Activated CD8-positive, alpha-beta T cell treated with anti-CD3 and anti-CD28 coated beads for 36 hours (primary cell): ENCODE data around the gene COL24A1. TPM values are rescaled to one million over a fixed set of nuclear protein-coding genes. Genes with fewer than 3 reads are reported as not detected.
"Not testable (repeated sequence)": the region's sequence is repeated elsewhere in the genome, so short reads cannot be mapped to it uniquely, and the experiment has no call there.

Experiments
- ATAC-seq: fragments of 200-7000 bp; cut with Tn5 transposase; one replicate; pipeline ENCODE4 v1.10.0; 2021; ENCODE audit warnings: mild to moderate bottlenecking, moderate library complexity
- CTCF ChIA-PET: fragments of 350-600 bp; sonication (Branson Sonifier 250); formaldehyde crosslinking; loops from one replicate; lab custom pipeline; 2021; ENCODE audit warnings: antibody characterized with exemption; lab: Charles Lee
- POLR2A ChIA-PET: fragments of 350-600 bp; sonication (Branson Sonifier 250); formaldehyde crosslinking; loops from one replicate; lab custom pipeline; 2021; ENCODE audit warnings: antibody characterized with exemption; lab: Charles Lee
- DNase-seq: peaks from one replicate; pipeline ENCODE4 v3.0.0-alpha.2; 2020
- H3K27ac Mint-ChIP-seq: one replicate; pipeline ENCODE4 v1.8.0; 2021; ENCODE audit warnings: mild to moderate bottlenecking, mixed read lengths
- H3K27me3 Mint-ChIP-seq: one replicate; pipeline ENCODE4 v1.8.0; 2021; ENCODE audit warnings: mixed read lengths
- H3K36me3 Mint-ChIP-seq: one replicate; pipeline ENCODE4 v1.8.0; 2021; ENCODE audit warnings: low read depth, mixed read lengths
- H3K4me1 Mint-ChIP-seq: one replicate; pipeline ENCODE4 v1.8.0; 2021; ENCODE audit warnings: low read depth, mixed read lengths
- H3K4me3 Mint-ChIP-seq: one replicate; pipeline ENCODE4 v1.8.0; 2021; ENCODE audit warnings: mild to moderate bottlenecking, moderate library complexity, mixed read lengths
- H3K9me3 Mint-ChIP-seq: one replicate; pipeline ENCODE4 v1.8.0; 2021; ENCODE audit warnings: mixed read lengths
- CTCF ChIP-seq: fragments of 200-600 bp; IDR thresholded peaks from one replicate; pipeline ENCODE4 v1.8.0; 2022; ENCODE audit warnings: antibody characterized with exemption, mild to moderate bottlenecking
- intact Hi-C: fragments of 100-400 bp; cut with micrococcal nuclease; formaldehyde crosslinking; loops from one replicate; pipeline ENCODE4 v1.10.0; 2022
- total RNA-seq, 2 experiments: library from RNA; stranded (reverse); gene quantifications; one replicate each; pipeline ENCODE4 v1.2.3, GENCODE V29; 2021

COL24A1 gene
- total RNA-seq, 2 experiments from 2014 or later = not detected

GRCh38 chr1:86089765-86090164 is 66.8 kb downstream of the COL24A1 start:
- ChIA-PET POLR2A (no interaction called here), CTCF (no interaction called here)
- Mint-ChIP-seq H3K27ac (no peak overlapping the region), H3K4me3 (no peak overlapping the region), H3K27me3 (no peaks in the 10 kb centered on the region), H3K4me1 (peaks cover 2% of the 10 kb centered on the region), H3K36me3 (no peaks in the 10 kb centered on the region), H3K9me3 (peaks cover 3% of the 10 kb centered on the region)
- no peak for TF ChIP-seq CTCF
- DNase-seq = no peak
- ATAC-seq = no peak
- intact Hi-C loops = no loop called here

- DNase-seq (no peak), ATAC-seq (no peak)
- no peaks in the 10 kb centered on the region for H3K36me3 Mint-ChIP-seq
- intact Hi-C loops = no loop called here
- no peak for TF ChIP-seq CTCF
- no peaks in the 10 kb centered on the region for H3K9me3 Mint-ChIP-seq
- no peak overlapping the region for H3K27ac Mint-ChIP-seq
- H3K27me3 Mint-ChIP-seq = no peaks in the 10 kb centered on the region
- no peak overlapping the region for H3K4me3 Mint-ChIP-seq
- ChIA-PET POLR2A (no interaction called here), CTCF (no interaction called here)
- peaks cover 2% of the 10 kb centered on the region for H3K4me1 Mint-ChIP-seq
Observed at GRCh38 chr1:86085741-86086409, 70.7 kb downstream of the COL24A1 start.

GRCh38 chr1:86084998-86085397 is 71.6 kb downstream of the COL24A1 start:
- POLR2A ChIA-PET = no interaction called here
- H3K27me3 Mint-ChIP-seq = no peaks in the 10 kb centered on the region
- intact Hi-C loops = no loop called here
- no peak overlapping the region for H3K27ac Mint-ChIP-seq
- TF ChIP-seq CTCF = no peak
- DNase-seq (no peak), ATAC-seq (no peak)
- H3K36me3 Mint-ChIP-seq = no peaks in the 10 kb centered on the region
- no peaks in the 10 kb centered on the region for H3K9me3 Mint-ChIP-seq
- CTCF ChIA-PET = no interaction called here
- peaks cover 2% of the 10 kb centered on the region for H3K4me1 Mint-ChIP-seq
- H3K4me3 Mint-ChIP-seq = no peak overlapping the region

GRCh38 chr1:86082183-86082582 is 74.4 kb downstream of the COL24A1 start:
- peak; percentile 24 for ATAC-seq
- CTCF ChIA-PET = no interaction called here
- no peak for TF ChIP-seq CTCF
- no peaks in the 10 kb centered on the region for H3K36me3 Mint-ChIP-seq
- peaks cover 2% of the 10 kb centered on the region for H3K4me1 Mint-ChIP-seq
- no peak overlapping the region for H3K27ac Mint-ChIP-seq
- H3K4me3 Mint-ChIP-seq = no peak overlapping the region
- H3K27me3 Mint-ChIP-seq = no peaks in the 10 kb centered on the region
- peaks cover 8% of the 10 kb centered on the region for H3K9me3 Mint-ChIP-seq
- POLR2A ChIA-PET = no interaction called here
- no peak for DNase-seq
- intact Hi-C loops = no loop called here

- H3K27me3 Mint-ChIP-seq, DNase-seq, H3K4me1 Mint-ChIP-seq, H3K4me3 Mint-ChIP-seq, intact Hi-C loops, POLR2A ChIA-PET, H3K9me3 Mint-ChIP-seq, H3K36me3 Mint-ChIP-seq, CTCF ChIA-PET, ATAC-seq, H3K27ac Mint-ChIP-seq: not testable (repeated sequence)
Observed at GRCh38 chr1:86072474-86072873, 84.1 kb downstream of the COL24A1 start.

GRCh38 chr1:86071870-86072269 is 84.7 kb downstream of the COL24A1 start:
- POLR2A ChIA-PET = not testable (repeated sequence)

More at GRCh38 chr1:86071870-86072269, 84.7 kb downstream of the COL24A1 start:
- H3K4me1 Mint-ChIP-seq, H3K27me3 Mint-ChIP-seq, H3K4me3 Mint-ChIP-seq, CTCF ChIA-PET, H3K9me3 Mint-ChIP-seq, intact Hi-C loops, H3K36me3 Mint-ChIP-seq, DNase-seq, H3K27ac Mint-ChIP-seq, ATAC-seq: not testable (repeated sequence)
